Colonic mucosa (tissue), 4 donors: ENCODE data around the gene OR7G3. TPM values are rescaled to one million over a fixed set of nuclear protein-coding genes. Genes with fewer than 3 reads are reported as not detected.

Source experiments
- DNase-seq: peaks from one replicate; pipeline ENCODE4 v3.0.0-alpha.2; 2020
- H3K27ac ChIP-seq: fragments of 200-600 bp; one replicate; pipeline ENCODE4 v1.8.0; 2021
- H3K27me3 ChIP-seq: fragments of 200-600 bp; one replicate; pipeline ENCODE4 v1.8.0; 2021
- H3K36me3 ChIP-seq: fragments of 200-600 bp; one replicate; pipeline ENCODE4 v1.8.0; 2021
- H3K4me1 ChIP-seq: fragments of 200-600 bp; one replicate; pipeline ENCODE4 v1.8.0; 2021; ENCODE audit warnings: mild to moderate bottlenecking
- H3K4me3 ChIP-seq: fragments of 200-600 bp; one replicate; pipeline ENCODE4 v1.8.0; 2021
- H3K9ac ChIP-seq, 2 donors: one replicate each; pipeline ENCODE4 v1.7.0; 2013; ENCODE audit warnings: control low read depth in 2 of 2, low read depth in 2 of 2, low read length in 2 of 2
- H3K9me3 ChIP-seq: fragments of 200-600 bp; one replicate; pipeline ENCODE4 v1.8.0; 2021
- CTCF ChIP-seq: fragments of 200-600 bp; IDR thresholded peaks from one replicate; pipeline ENCODE4 v1.8.0; 2022; ENCODE audit warnings: antibody characterized with exemption, mild to moderate bottlenecking
- intact Hi-C: fragments of 100-400 bp; cut with DNase I; formaldehyde crosslinking; loops from one replicate; pipeline ENCODE4 v1.14.1; 2022
- total RNA-seq, 2 donors: library from RNA; stranded (reverse); fragmentation: NEBNext Ultra II Directional in 1 of 2; extraction: Animal tissue kit (Norgen Biotek cat#: 25700) in 1 of 2; gene quantifications; one replicate each; pipeline ENCODE4 v1.2.1, GENCODE V29; 2021
- donor health status: healthy.
- donor health status: DM: no; HTN: no; CAD: no.
- donor health status: DM: no; HTN: no; CAD: no.

OR7G3 gene
- total RNA-seq, 2 donors from 2014 or later = not detected

DNA sequence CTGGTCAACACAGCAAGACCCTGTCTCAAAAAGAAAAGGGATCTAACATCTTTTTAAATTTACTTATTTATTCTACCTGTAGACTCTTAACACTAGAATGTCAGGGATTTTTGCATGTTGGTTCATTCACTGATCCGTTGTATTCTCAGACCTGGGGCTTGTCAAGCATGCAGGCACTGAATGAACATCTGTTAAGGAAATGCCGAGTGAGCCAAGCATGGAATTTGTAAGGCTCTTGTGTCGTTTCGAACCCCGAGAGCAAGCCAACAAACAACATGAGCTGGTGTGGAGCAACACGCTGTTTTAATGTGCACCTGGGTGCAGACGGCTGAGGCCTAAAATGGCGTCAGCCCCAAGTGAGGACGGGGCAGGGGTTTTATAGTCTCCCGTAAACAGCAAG lies 49.8 kb downstream of the OR7G3 start:
- H3K27ac ChIP-seq = no peak overlapping the region
- H3K9ac ChIP-seq = no peak overlapping the region
- H3K4me1 ChIP-seq = no peaks in the 10 kb centered on the region
- H3K36me3 ChIP-seq = no peaks in the 10 kb centered on the region
- intact Hi-C loops = no loop called here
- TF ChIP-seq CTCF = no peak
- H3K4me3 ChIP-seq = no peak overlapping the region
- no peak for DNase-seq
- H3K9me3 ChIP-seq = no peaks in the 10 kb centered on the region
- no peaks in the 10 kb centered on the region for H3K27me3 ChIP-seq

Other genes with a start within 250 kb of the OR7G3 start
- gene MUC16, start 116.5 kb downstream of the OR7G3 start, total RNA-seq = under 1 TPM in 1 of 2 donors, not detected in 1; 0.02 TPM
- gene OR1M1, start 39.9 kb downstream of the OR7G3 start, total RNA-seq = not detected
- gene OR7G2, start 19.5 kb downstream of the OR7G3 start, total RNA-seq = not detected
- gene OR7G1, start 11.2 kb downstream of the OR7G3 start, total RNA-seq = not detected
- gene ZNF317, start 13.4 kb upstream of the OR7G3 start, total RNA-seq = 10 to 100 TPM; 25.5 to 28.5 TPM
- gene OR7D2, start 52.0 kb upstream of the OR7G3 start, total RNA-seq = under 1 TPM; 0.07 to 0.08 TPM
- not detected for gene OR7D4, start 92.6 kb upstream of the OR7G3 start, total RNA-seq
- not detected for gene OR7E24, start 124.0 kb upstream of the OR7G3 start, total RNA-seq
- gene ZNF699, start 182.9 kb upstream of the OR7G3 start, total RNA-seq = 1 to 10 TPM; 3.1 to 4.1 TPM
- 1 to 10 TPM; 7.7 to 7.8 TPM for gene ZNF559, start 197.2 kb upstream of the OR7G3 start, total RNA-seq
- 1 to 10 TPM in 1 of 2 donors, under 1 TPM in 1; 0.88 to 1.2 TPM for gene ZNF177, start 236.1 kb upstream of the OR7G3 start, total RNA-seq